Chondrocyte (in vitro differentiated cells): ENCODE measurements around the gene NCKAP1. TPM values are rescaled to one million over a fixed set of nuclear protein-coding genes. Genes with fewer than 3 reads are reported as not detected.

Experiments
- DNase-seq: peaks from one replicate; pipeline ENCODE4 v3.0.0; 2021; ENCODE audit warnings: mixed read lengths, low spot score
- H3K27ac Mint-ChIP-seq: one replicate; pipeline ENCODE4 v1.8.0; 2021; ENCODE audit warnings: mild to moderate bottlenecking, moderate library complexity, mixed read lengths; ENCODE audit not compliant: unreplicated experiment
- H3K27me3 Mint-ChIP-seq: 2 replicates; pipeline ENCODE4 v1.8.0; 2021; ENCODE audit warnings: low read depth, mixed read lengths
- H3K36me3 Mint-ChIP-seq: 2 replicates; pipeline ENCODE4 v1.8.0; 2021; ENCODE audit warnings: low read depth, mixed read lengths
- H3K4me1 Mint-ChIP-seq: 2 replicates; pipeline ENCODE4 v1.8.0; 2021; ENCODE audit warnings: low read depth, mild to moderate bottlenecking, mixed read lengths
- H3K4me3 Mint-ChIP-seq: one replicate; pipeline ENCODE4 v1.8.0; 2021; ENCODE audit warnings: mild to moderate bottlenecking, moderate library complexity, mixed read lengths; ENCODE audit not compliant: unreplicated experiment
- H3K9me3 Mint-ChIP-seq: 2 replicates; pipeline ENCODE4 v1.8.0; 2021; ENCODE audit warnings: low read depth, mixed read lengths
- total RNA-seq: library from RNA; stranded (reverse); gene quantifications from 3 replicates; pipeline ENCODE4 v1.2.1, GENCODE V29; 2021
- TF ChIP-seq, protein P1 (sequence below): fragments of 200-600 bp; sonication (generic); IDR thresholded peaks from 2 replicates; pipeline ENCODE4 v1.5.0; 2021; ENCODE audit warnings: antibody characterized with exemption, mild to moderate bottlenecking, moderate library complexity

Gene NCKAP1
- total RNA-seq, 1 donor from 2014 or later: 189 TPM

- no peak overlapping the region for H3K27ac Mint-ChIP-seq
- H3K27me3 Mint-ChIP-seq: no peaks in the 10 kb centered on the region
- peaks cover 26% of the 10 kb centered on the region for H3K36me3 Mint-ChIP-seq
Measured at GRCh38 chr2:182913064-182913463, 125.2 kb downstream of the NCKAP1 start.

GRCh38 chr2:182912518-182912915 is 125.7 kb downstream of the NCKAP1 start:
- Mint-ChIP-seq H3K9me3 (peaks cover under 1% of the 10 kb centered on the region), H3K4me1 (peaks cover 42% of the 10 kb centered on the region), H3K36me3 (peaks cover 26% of the 10 kb centered on the region), H3K27me3 (no peaks in the 10 kb centered on the region), H3K27ac (peak overlapping the region; percentile 73), H3K4me3 (no peak overlapping the region)
- TF ChIP-seq, protein P1, sequence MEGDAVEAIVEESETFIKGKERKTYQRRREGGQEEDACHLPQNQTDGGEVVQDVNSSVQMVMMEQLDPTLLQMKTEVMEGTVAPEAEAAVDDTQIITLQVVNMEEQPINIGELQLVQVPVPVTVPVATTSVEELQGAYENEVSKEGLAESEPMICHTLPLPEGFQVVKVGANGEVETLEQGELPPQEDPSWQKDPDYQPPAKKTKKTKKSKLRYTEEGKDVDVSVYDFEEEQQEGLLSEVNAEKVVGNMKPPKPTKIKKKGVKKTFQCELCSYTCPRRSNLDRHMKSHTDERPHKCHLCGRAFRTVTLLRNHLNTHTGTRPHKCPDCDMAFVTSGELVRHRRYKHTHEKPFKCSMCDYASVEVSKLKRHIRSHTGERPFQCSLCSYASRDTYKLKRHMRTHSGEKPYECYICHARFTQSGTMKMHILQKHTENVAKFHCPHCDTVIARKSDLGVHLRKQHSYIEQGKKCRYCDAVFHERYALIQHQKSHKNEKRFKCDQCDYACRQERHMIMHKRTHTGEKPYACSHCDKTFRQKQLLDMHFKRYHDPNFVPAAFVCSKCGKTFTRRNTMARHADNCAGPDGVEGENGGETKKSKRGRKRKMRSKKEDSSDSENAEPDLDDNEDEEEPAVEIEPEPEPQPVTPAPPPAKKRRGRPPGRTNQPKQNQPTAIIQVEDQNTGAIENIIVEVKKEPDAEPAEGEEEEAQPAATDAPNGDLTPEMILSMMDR: no peak
- no peak for DNase-seq

More at GRCh38 chr2:182913064-182913463, 125.2 kb downstream of the NCKAP1 start:
- DNase-seq: no peak
- TF ChIP-seq, protein P1: no peak
- Mint-ChIP-seq H3K4me1 (peaks cover 44% of the 10 kb centered on the region), H3K4me3 (no peak overlapping the region), H3K9me3 (no peaks in the 10 kb centered on the region)

- H3K9me3 Mint-ChIP-seq: peaks cover 3% of the 10 kb centered on the region
- TF ChIP-seq, protein P1: no peak
- H3K4me3 Mint-ChIP-seq: no peak overlapping the region
- H3K27ac Mint-ChIP-seq: no peak overlapping the region
- no peaks in the 10 kb centered on the region for H3K27me3 Mint-ChIP-seq
- peaks cover 42% of the 10 kb centered on the region for H3K4me1 Mint-ChIP-seq
- DNase-seq: no peak
- H3K36me3 Mint-ChIP-seq: peaks cover 27% of the 10 kb centered on the region
Measured at GRCh38 chr2:182911813-182912517, 126.3 kb downstream of the NCKAP1 start.

DNA sequence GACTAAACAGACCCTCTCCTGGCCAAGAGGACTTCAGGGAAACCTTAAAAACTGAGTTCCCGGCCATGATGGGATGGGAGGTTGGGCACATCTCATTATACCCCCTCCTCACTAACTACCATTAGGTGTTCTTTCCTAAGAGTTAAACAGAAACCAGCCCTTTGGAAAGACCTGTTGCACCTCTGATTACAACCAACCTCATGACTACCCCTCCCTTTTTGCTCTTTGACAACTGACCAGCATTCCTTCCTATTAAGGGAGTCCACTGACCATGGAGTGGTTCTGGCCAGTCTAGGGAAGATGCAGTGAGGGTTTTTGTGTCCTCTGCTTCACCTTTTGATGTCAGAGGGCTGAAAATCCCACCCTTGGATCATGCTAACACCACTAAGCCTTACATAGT is 127.3 kb downstream of the NCKAP1 start:
- peaks cover 38% of the 10 kb centered on the region for H3K4me1 Mint-ChIP-seq
- TF ChIP-seq, protein P1: no peak
- peaks cover 3% of the 10 kb centered on the region for H3K9me3 Mint-ChIP-seq
- no peak overlapping the region for H3K4me3 Mint-ChIP-seq
- peaks cover 26% of the 10 kb centered on the region for H3K36me3 Mint-ChIP-seq
- H3K27ac Mint-ChIP-seq: no peak overlapping the region
- no peaks in the 10 kb centered on the region for H3K27me3 Mint-ChIP-seq
- DNase-seq: no peak

DNA sequence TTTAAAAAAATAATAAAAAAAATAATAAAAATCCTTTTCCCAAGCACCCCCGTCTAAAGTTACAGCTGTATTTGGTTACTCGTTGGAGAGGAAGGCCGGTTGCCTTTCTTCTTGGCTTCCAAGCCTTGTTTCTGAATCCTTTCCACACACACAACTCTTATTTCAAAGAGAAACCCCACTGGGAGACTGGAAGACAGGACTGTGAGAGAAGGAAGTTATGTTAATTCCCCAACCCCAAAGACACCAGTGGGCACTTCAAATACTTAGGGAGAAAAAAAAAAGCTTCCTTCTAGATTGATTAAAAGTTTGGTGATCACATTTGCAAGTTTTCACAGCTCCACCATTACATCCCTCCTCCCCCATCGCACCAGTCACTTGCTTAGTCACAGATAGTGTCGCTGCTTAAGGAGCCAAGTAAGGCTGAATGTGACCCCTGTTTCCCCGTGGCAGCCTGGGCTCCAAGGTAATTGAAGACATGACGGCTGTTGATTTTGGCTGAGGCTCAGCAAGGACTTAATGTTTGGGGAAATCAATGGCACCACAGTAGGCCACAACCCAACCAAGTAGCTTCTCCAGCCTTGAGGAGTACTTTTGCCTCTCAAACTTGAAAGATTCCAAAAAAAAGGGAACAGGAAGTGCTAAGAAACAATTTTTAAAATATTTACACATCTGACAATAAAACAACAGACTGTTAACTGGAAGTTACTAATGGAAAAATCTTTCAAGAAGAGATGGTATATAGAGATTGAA is 131.0 kb downstream of the NCKAP1 start:
- peak overlapping the region; percentile 80 for H3K27ac Mint-ChIP-seq
- DNase-seq: no peak

More for the DNA sequence above, 131.0 kb downstream of the NCKAP1 start:
- H3K27me3 Mint-ChIP-seq: no peaks in the 10 kb centered on the region
- H3K36me3 Mint-ChIP-seq: peaks cover 20% of the 10 kb centered on the region
- H3K9me3 Mint-ChIP-seq: peaks cover 3% of the 10 kb centered on the region
- TF ChIP-seq, protein P1: no peak
- H3K4me3 Mint-ChIP-seq: no peak overlapping the region
- H3K4me1 Mint-ChIP-seq: peaks cover 20% of the 10 kb centered on the region
